Measurements from ENCODE around the gene TUSC2. TPM values are rescaled to one million over a fixed set of nuclear protein-coding genes. Genes with fewer than 3 reads are reported as not detected.
"Not testable (repeated sequence)": the region's sequence is repeated elsewhere in the genome, so short reads cannot be mapped to it uniquely, and the experiment has no call there.

The TUSC2 gene
- total RNA-seq, 2 donors from 2014 or later: 13.9 to 19.3 TPM

- ATAC-seq (replicated peaks): peak; percentile 99
- H3K9me3 Mint-ChIP-seq: no peaks in the 10 kb centered on the region
- H3K36me3 Mint-ChIP-seq (ENCODE audit: low read depth): peaks cover 42% of the 10 kb centered on the region
- no peaks in the 10 kb centered on the region for H3K27me3 Mint-ChIP-seq
- H3K4me1 Mint-ChIP-seq: peaks cover 14% of the 10 kb centered on the region
- H3K27ac Mint-ChIP-seq: peak within 1 kb of the TSS; percentile 96
- peak within 1 kb of the TSS; percentile 89 for H3K4me3 Mint-ChIP-seq
Measured at GRCh38 chr3:50292159-50293078, 35.6 kb downstream of the TUSC2 start, which contains the start of gene IFRD2. Gene IFRD2 (minus strand): TSS chr3:50292429. CDS start chr3:50292274, 155 bp downstream.

- H3K36me3 Mint-ChIP-seq (ENCODE audit: low read depth): peaks cover 47% of the 10 kb centered on the region
- H3K27me3 Mint-ChIP-seq: no peaks in the 10 kb centered on the region
- no peak overlapping the region for H3K27ac Mint-ChIP-seq
- no peaks in the 10 kb centered on the region for H3K9me3 Mint-ChIP-seq
- ATAC-seq (replicated peaks): no peak
- peak overlapping the region; percentile 89 for H3K4me3 Mint-ChIP-seq
- peaks cover 14% of the 10 kb centered on the region for H3K4me1 Mint-ChIP-seq
Measured at GRCh38 chr3:50290161-50290641, 37.8 kb downstream of the TUSC2 start.

GRCh38 chr3:50289130-50289529 lies 38.9 kb downstream of the TUSC2 start:
- H3K9me3 Mint-ChIP-seq: no peaks in the 10 kb centered on the region
- H3K4me1 Mint-ChIP-seq: peaks cover 14% of the 10 kb centered on the region
- ATAC-seq (replicated peaks): no peak
- peaks cover 47% of the 10 kb centered on the region for H3K36me3 Mint-ChIP-seq (ENCODE audit: low read depth)
- peak overlapping the region; percentile 89 for H3K4me3 Mint-ChIP-seq
- no peak overlapping the region for H3K27ac Mint-ChIP-seq
- H3K27me3 Mint-ChIP-seq: no peaks in the 10 kb centered on the region

GRCh38 chr3:50288387-50289007 lies 39.5 kb downstream of the TUSC2 start:
- ATAC-seq (replicated peaks): no peak
- H3K9me3 Mint-ChIP-seq: no peaks in the 10 kb centered on the region
- H3K4me3 Mint-ChIP-seq: no peak overlapping the region
- no peaks in the 10 kb centered on the region for H3K27me3 Mint-ChIP-seq
- peaks cover 47% of the 10 kb centered on the region for H3K36me3 Mint-ChIP-seq (ENCODE audit: low read depth)
- H3K27ac Mint-ChIP-seq: no peak overlapping the region
- H3K4me1 Mint-ChIP-seq: peaks cover 14% of the 10 kb centered on the region

GRCh38 chr3:50287262-50287661 lies 40.8 kb downstream of the TUSC2 start:
- no peak overlapping the region for H3K27ac Mint-ChIP-seq
- peaks cover 6% of the 10 kb centered on the region for H3K4me1 Mint-ChIP-seq
- H3K27me3 Mint-ChIP-seq: no peaks in the 10 kb centered on the region
- H3K36me3 Mint-ChIP-seq (ENCODE audit: low read depth): peaks cover 47% of the 10 kb centered on the region
- no peak for ATAC-seq (replicated peaks)
- no peaks in the 10 kb centered on the region for H3K9me3 Mint-ChIP-seq
- H3K4me3 Mint-ChIP-seq: no peak overlapping the region

GRCh38 chr3:50286322-50287227 lies 41.4 kb downstream of the TUSC2 start:
- Mint-ChIP-seq H3K4me1 (peaks cover 6% of the 10 kb centered on the region), H3K9me3 (no peaks in the 10 kb centered on the region)
- ATAC-seq (replicated peaks): no peak

GRCh38 chr3:50284121-50284520 lies 43.9 kb downstream of the TUSC2 start:
- not testable (repeated sequence) for ATAC-seq (replicated peaks); H3K27ac Mint-ChIP-seq; H3K4me1 Mint-ChIP-seq; H3K4me3 Mint-ChIP-seq; H3K27me3 Mint-ChIP-seq; H3K9me3 Mint-ChIP-seq
- peaks cover 23% of the 10 kb centered on the region for H3K36me3 Mint-ChIP-seq (ENCODE audit: low read depth)

More at GRCh38 chr3:50286322-50287227, 41.4 kb downstream of the TUSC2 start:
- no peaks in the 10 kb centered on the region for H3K27me3 Mint-ChIP-seq
- no peak overlapping the region for H3K4me3 Mint-ChIP-seq
- peaks cover 45% of the 10 kb centered on the region for H3K36me3 Mint-ChIP-seq (ENCODE audit: low read depth)
- no peak overlapping the region for H3K27ac Mint-ChIP-seq

GRCh38 chr3:50279255-50280016 lies 48.6 kb downstream of the TUSC2 start:
- Mint-ChIP-seq H3K4me1 (peaks cover under 1% of the 10 kb centered on the region), H3K27ac (no peak overlapping the region), H3K27me3 (peaks cover 18% of the 10 kb centered on the region), H3K36me3 (ENCODE audit: low read depth) (no peaks in the 10 kb centered on the region), H3K9me3 (no peaks in the 10 kb centered on the region), H3K4me3 (no peak overlapping the region)
- ATAC-seq (replicated peaks): no peak

GRCh38 chr3:50278880-50279224 lies 49.2 kb downstream of the TUSC2 start, which contains the start of gene LSMEM2:
Gene LSMEM2 (plus strand): TSS chr3:50279087. CDS start chr3:50279114, 27 bp downstream.
- Mint-ChIP-seq H3K4me3 (no peak within 1 kb of the TSS), H3K36me3 (ENCODE audit: low read depth) (no peaks in the 10 kb centered on the region), H3K27me3 (peaks cover 23% of the 10 kb centered on the region), H3K27ac (no peak within 1 kb of the TSS), H3K4me1 (peaks cover 5% of the 10 kb centered on the region), H3K9me3 (no peaks in the 10 kb centered on the region)
- ATAC-seq (replicated peaks): no peak

- Mint-ChIP-seq H3K27ac (no peak overlapping the region), H3K27me3 (peaks cover 23% of the 10 kb centered on the region), H3K4me1 (peaks cover 5% of the 10 kb centered on the region), H3K9me3 (no peaks in the 10 kb centered on the region), H3K36me3 (ENCODE audit: low read depth) (no peaks in the 10 kb centered on the region), H3K4me3 (no peak overlapping the region)
- peak; percentile 22 for ATAC-seq (replicated peaks)
Measured at GRCh38 chr3:50278123-50278879, 49.7 kb downstream of the TUSC2 start.

GRCh38 chr3:50276762-50277101 lies 51.3 kb downstream of the TUSC2 start:
- Mint-ChIP-seq H3K9me3 (no peaks in the 10 kb centered on the region), H3K36me3 (ENCODE audit: low read depth) (no peaks in the 10 kb centered on the region), H3K4me1 (peaks cover 9% of the 10 kb centered on the region), H3K4me3 (no peak overlapping the region), H3K27ac (no peak overlapping the region), H3K27me3 (peaks cover 27% of the 10 kb centered on the region)
- no peak for ATAC-seq (replicated peaks)

- Mint-ChIP-seq H3K36me3 (ENCODE audit: low read depth) (no peaks in the 10 kb centered on the region), H3K27ac (no peak overlapping the region), H3K9me3 (no peaks in the 10 kb centered on the region), H3K4me3 (peak overlapping the region; percentile 35), H3K4me1 (peaks cover 9% of the 10 kb centered on the region), H3K27me3 (peaks cover 27% of the 10 kb centered on the region)
- ATAC-seq (replicated peaks): no peak
Measured at GRCh38 chr3:50275996-50276761, 51.8 kb downstream of the TUSC2 start.

Measured in activated T-helper 17 cell treated with anti-CD3 and anti-CD28 coated beads, Interleukin-2, amount 50 U/mL, for 72 hours (primary cell).